DND-41 (cell line): ENCODE data around the gene KIF11.

Experiments
- CTCF ChIP-seq: IDR thresholded peaks from 2 replicates; pipeline ENCODE4 v1.5.1; 2012; ENCODE audit warnings: borderline replicate concordance, low read length, moderate library complexity, mild to moderate bottlenecking; ENCODE audit not compliant: poor library complexity, severe bottlenecking; ENCODE audit errors: extremely low read depth
- EZH2 ChIP-seq: IDR thresholded peaks from 3 replicates; pipeline ENCODE4 v1.6.1; 2012; ENCODE audit warnings: borderline replicate concordance, low read depth, mild to moderate bottlenecking, moderate library complexity, low read length, inconsistent platforms; ENCODE audit not compliant: severe bottlenecking

- TF ChIP-seq CTCF (no peak), EZH2 (no peak)
These were observed 105.0 kb downstream of the KIF11 start for GRCh38 chr10:92697663-92698511.
